Measurements from ENCODE around the gene C16orf54.
"Not testable (repeated sequence)": the region's sequence is repeated elsewhere in the genome, so short reads cannot be mapped to it uniquely, and the experiment has no call there.

C16orf54 gene

DNA sequence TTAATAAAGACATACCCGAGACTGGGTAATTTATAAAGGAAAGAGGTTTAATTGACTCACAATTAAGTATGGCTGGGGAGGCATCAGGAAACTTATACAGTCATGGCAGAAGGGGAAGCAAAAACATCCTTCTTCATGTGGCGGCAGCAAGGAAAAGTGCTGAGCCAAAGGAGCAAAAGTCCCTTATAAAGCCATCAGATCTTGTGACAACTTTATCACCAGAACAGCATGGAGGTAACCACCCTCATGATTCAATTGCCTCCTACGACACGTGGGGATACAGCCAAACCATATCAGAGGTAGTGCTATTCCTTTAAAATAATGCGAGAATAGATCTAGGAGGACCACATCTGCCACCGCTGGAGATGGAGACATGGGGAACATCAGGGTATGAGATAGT, 9.0 kb downstream of the C16orf54 start:
- no peak for DNase-seq (ENCODE audit: low read depth)
- TF ChIP-seq, protein P1, sequence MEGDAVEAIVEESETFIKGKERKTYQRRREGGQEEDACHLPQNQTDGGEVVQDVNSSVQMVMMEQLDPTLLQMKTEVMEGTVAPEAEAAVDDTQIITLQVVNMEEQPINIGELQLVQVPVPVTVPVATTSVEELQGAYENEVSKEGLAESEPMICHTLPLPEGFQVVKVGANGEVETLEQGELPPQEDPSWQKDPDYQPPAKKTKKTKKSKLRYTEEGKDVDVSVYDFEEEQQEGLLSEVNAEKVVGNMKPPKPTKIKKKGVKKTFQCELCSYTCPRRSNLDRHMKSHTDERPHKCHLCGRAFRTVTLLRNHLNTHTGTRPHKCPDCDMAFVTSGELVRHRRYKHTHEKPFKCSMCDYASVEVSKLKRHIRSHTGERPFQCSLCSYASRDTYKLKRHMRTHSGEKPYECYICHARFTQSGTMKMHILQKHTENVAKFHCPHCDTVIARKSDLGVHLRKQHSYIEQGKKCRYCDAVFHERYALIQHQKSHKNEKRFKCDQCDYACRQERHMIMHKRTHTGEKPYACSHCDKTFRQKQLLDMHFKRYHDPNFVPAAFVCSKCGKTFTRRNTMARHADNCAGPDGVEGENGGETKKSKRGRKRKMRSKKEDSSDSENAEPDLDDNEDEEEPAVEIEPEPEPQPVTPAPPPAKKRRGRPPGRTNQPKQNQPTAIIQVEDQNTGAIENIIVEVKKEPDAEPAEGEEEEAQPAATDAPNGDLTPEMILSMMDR (IDR thresholded peaks at IDR 0.05; ENCODE audit: low read depth, low read length, missing control alignments) = no peak
- no peak overlapping the region for H3K4me3 ChIP-seq (ENCODE audit: low read depth, low read length)
- in situ Hi-C loops (cut with HindIII; ENCODE audit: low sequenced_read_pairs) = no loop called here

DNA sequence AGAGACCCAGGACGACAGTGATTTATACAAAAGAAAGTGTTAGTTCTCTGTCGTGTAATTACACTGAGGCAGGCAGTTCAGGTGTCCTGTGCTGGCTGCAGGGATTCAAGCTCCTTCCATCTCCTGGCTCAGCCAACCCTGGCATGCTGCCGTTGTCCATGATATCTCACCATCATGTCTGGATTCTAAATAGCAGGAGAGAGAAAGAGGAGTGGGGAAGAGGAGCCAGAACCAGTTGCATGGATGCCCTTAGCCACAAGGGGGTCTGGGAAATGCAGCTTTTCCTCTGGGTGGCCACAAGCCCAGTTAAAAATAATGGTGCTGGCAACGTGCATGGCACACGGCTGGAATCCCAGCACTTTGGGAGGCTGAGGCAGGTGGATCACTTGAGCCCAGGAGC, 9.7 kb downstream of the C16orf54 start:
- no peak overlapping the region for H3K4me3 ChIP-seq (ENCODE audit: low read depth, low read length)
- TF ChIP-seq, protein P1 (IDR thresholded peaks at IDR 0.05; ENCODE audit: low read depth, low read length, missing control alignments) = peak; percentile 21
- no peak for DNase-seq (ENCODE audit: low read depth)
- in situ Hi-C loops (cut with HindIII; ENCODE audit: low sequenced_read_pairs) = no loop called here

DNA sequence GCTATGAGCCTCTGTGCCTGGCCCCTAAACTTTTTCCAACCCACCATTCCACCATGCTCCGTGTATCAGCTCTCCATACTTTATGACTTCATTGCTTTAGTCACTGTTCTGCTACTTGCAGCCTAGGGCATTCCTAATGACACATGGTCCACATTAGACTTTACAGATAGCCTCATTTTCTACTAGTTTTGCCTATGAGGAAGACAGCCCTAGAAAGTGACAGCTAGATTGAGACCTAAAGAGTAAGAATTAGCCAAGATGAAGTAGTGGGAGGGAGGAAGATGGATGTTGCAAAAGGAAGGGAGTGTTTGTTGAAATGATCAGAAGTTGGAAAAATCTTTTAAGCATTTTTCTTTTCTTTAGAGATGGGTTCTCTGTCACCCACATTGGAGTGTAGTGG, 11.0 kb downstream of the C16orf54 start:
- TF ChIP-seq, protein P1 (IDR thresholded peaks at IDR 0.05; ENCODE audit: low read depth, low read length, missing control alignments) = no peak
- DNase-seq (ENCODE audit: low read depth) = no peak
- in situ Hi-C loops (cut with HindIII; ENCODE audit: low sequenced_read_pairs) = no loop called here
- H3K4me3 ChIP-seq (ENCODE audit: low read depth, low read length) = no peak overlapping the region

DNA sequence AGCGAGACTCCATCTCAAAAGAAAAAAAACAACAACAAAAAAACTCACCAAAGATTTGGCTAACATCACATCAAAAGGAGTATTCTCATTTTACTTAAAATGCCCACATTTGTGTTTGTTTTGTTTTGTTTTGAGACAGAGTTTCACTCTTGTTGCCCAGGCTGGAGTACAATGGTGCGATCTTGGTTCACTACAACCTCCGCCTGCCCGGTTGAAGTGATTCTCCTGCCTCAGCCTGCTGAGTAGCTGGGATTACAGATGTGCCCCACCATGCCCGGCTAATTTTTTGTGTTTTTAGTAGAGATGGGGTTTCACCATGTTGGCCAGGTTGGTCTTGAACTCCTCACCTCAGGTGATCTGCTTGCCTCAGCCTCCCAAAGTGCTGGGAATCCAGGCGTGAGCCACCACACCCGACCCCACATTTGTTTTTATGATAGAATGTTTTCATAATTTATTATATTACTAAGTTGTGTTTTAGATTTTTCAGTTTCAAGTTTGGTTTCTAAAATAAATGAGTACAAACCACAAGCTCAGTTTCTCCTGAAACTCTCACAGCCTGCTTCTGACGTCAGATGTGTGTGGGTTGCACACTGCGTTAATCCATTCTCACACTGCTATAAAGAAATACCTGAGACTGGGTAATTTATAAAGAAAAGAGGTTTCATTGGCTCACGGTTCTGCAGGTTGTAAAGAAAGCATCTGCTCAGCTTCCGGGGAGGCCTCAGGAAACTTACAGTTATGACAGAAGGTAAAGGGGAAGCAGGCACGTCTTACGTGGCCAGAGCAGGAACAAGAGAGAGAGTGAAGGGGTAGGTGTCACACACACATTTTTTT, 13.8 kb downstream of the C16orf54 start:
- H3K4me3 ChIP-seq (ENCODE audit: low read depth, low read length); DNase-seq (ENCODE audit: low read depth); in situ Hi-C loops (cut with HindIII; ENCODE audit: low sequenced_read_pairs): not testable (repeated sequence)

DNA sequence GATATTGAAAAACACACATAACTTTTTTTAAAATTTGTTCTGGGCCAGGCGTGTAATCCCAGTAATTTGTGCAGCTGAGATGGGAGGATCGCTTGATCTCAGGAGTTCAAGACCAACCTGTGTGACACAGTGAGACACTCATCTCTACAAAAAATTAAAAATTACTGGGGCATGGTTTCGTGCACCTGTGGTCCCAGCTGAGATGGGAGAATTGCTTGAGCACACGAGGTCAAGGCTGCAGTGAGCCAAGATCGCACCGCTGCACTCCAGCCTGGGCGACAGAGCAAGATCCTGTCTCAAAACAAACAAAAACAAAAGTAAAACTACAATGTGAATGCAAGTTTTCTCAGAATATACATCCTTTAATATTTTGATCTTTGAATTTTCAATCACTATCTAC, 15.1 kb downstream of the C16orf54 start:
- H3K4me3 ChIP-seq (ENCODE audit: low read depth, low read length) = no peak overlapping the region
- in situ Hi-C loops (cut with HindIII; ENCODE audit: low sequenced_read_pairs) = no loop called here
- TF ChIP-seq, protein P1 (IDR thresholded peaks at IDR 0.05; ENCODE audit: low read depth, low read length, missing control alignments) = no peak
- no peak for DNase-seq (ENCODE audit: low read depth)

DNA sequence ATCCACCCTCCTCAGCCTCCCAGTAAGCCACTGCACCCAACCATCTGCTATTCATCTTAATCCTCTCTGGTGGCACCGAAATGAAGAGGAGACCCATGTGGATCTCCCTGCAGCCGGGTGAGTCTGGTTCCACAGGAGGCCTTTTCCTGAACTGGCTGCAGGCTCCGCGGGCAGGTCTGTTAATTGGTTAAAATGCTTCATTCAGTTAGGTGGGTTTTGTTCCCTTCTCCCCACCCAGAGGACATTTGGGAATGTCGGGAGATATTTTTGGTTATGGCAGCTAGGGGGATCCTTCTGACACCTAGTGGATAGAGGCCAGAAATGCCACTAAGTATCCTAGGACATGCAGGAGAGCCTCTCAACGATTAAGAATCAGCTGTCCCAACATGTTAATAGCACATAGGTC, 16.7 kb downstream of the C16orf54 start:
- TF ChIP-seq, protein P1 (IDR thresholded peaks at IDR 0.05; ENCODE audit: low read depth, low read length, missing control alignments) = peak; percentile 77
- H3K4me3 ChIP-seq (ENCODE audit: low read depth, low read length) = no peak overlapping the region
- peak; percentile 18 for DNase-seq (ENCODE audit: low read depth)
- in situ Hi-C loops (cut with HindIII; ENCODE audit: low sequenced_read_pairs) = no loop called here

DNA sequence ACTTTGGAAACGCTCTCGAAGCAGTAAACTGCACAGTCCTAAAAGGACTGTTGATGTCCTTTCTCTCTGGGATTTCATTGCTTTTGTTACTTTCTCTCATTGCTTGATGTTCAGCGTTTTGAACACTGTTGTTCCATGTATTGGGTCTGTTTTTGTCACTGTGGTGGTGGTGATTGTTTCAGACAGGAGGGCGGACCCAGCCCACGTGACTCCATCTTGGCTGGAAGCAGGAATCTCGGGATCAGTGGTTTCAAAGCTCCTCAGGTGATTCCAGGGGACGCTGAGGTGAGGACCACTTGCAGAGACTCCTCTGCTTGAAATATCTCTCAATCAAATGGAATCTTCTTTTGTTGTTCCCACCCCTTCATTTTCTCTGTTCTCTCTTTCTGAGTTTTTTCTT, 18.3 kb downstream of the C16orf54 start:
- in situ Hi-C loops (cut with HindIII; ENCODE audit: low sequenced_read_pairs) = no loop called here
- TF ChIP-seq, protein P1 (IDR thresholded peaks at IDR 0.05; ENCODE audit: low read depth, low read length, missing control alignments) = no peak
- H3K4me3 ChIP-seq (ENCODE audit: low read depth, low read length) = no peak overlapping the region
- DNase-seq (ENCODE audit: low read depth) = no peak

Data from astrocyte of the cerebellum (primary cell).